Astrocyte (in vitro differentiated cells and primary cell): ENCODE results near the gene FYCO1. TPM values are rescaled to one million over a fixed set of nuclear protein-coding genes. Genes with fewer than 3 reads are reported as not detected.

ENCODE experiments used
- DNase-seq: peaks from one replicate; pipeline ENCODE4 v3.0.0-alpha.2; 2010; ENCODE audit warnings: low read depth
- FAIRE-seq: peaks from 2 replicates; lab custom pipeline; 2011; peaks lifted over from hg19 to GRCh38; lab: Jason Lieb, UNC
- H2AFZ ChIP-seq: 2 replicates; pipeline ENCODE4 v1.6.0; 2012; ENCODE audit warnings: low read depth, low read length, inconsistent platforms
- H3K27ac ChIP-seq: 2 replicates; pipeline ENCODE4 v1.5.1; 2011; ENCODE audit warnings: low read depth, low read length, inconsistent platforms
- H3K27me3 ChIP-seq: 2 replicates; pipeline ENCODE4 v1.6.0; 2011; ENCODE audit warnings: low read length, inconsistent platforms; ENCODE audit not compliant: insufficient read depth
- H3K36me3 ChIP-seq: 2 replicates; pipeline ENCODE4 v1.5.1; 2011; ENCODE audit warnings: low read length, inconsistent platforms; ENCODE audit not compliant: insufficient read depth
- H3K4me1 ChIP-seq: 2 replicates; pipeline ENCODE4 v1.5.1; 2011; ENCODE audit warnings: low read length, inconsistent platforms; ENCODE audit not compliant: insufficient read depth
- H3K4me2 ChIP-seq: 2 replicates; pipeline ENCODE4 v1.6.0; 2012; ENCODE audit warnings: low read length, inconsistent platforms
- H3K4me3 ChIP-seq: 2 replicates; pipeline ENCODE4 v1.5.1; 2011; ENCODE audit warnings: low read depth, mild to moderate bottlenecking, low read length, inconsistent platforms; ENCODE audit not compliant: insufficient read depth
- H3K79me2 ChIP-seq: 2 replicates; pipeline ENCODE4 v1.6.0; 2012; ENCODE audit warnings: mild to moderate bottlenecking, low read length, inconsistent platforms; ENCODE audit not compliant: insufficient read depth
- H3K9ac ChIP-seq: 2 replicates; pipeline ENCODE4 v1.6.0; 2012; ENCODE audit warnings: mild to moderate bottlenecking, low read length, inconsistent platforms
- H3K9me3 ChIP-seq: 2 replicates; pipeline ENCODE4 v1.5.1; 2012; ENCODE audit warnings: low read depth, mild to moderate bottlenecking, low read length, inconsistent platforms; ENCODE audit not compliant: insufficient read depth
- H4K20me1 ChIP-seq: 2 replicates; pipeline ENCODE4 v1.6.0; 2012; ENCODE audit warnings: low read length, inconsistent platforms; ENCODE audit not compliant: insufficient read depth
- H3K27ac Mint-ChIP-seq: one replicate; pipeline ENCODE4 v1.8.0; 2021; ENCODE audit warnings: mild to moderate bottlenecking, mixed read lengths; ENCODE audit not compliant: unreplicated experiment
- H3K27me3 Mint-ChIP-seq: one replicate; pipeline ENCODE4 v1.8.0; 2021; ENCODE audit warnings: low read depth, mixed read lengths; ENCODE audit not compliant: unreplicated experiment
- H3K36me3 Mint-ChIP-seq: one replicate; pipeline ENCODE4 v1.8.0; 2021; ENCODE audit warnings: low read depth, mixed read lengths; ENCODE audit not compliant: unreplicated experiment
- H3K4me1 Mint-ChIP-seq: one replicate; pipeline ENCODE4 v1.8.0; 2021; ENCODE audit warnings: low read depth, mixed read lengths; ENCODE audit not compliant: unreplicated experiment
- H3K4me3 Mint-ChIP-seq: one replicate; pipeline ENCODE4 v1.8.0; 2021; ENCODE audit warnings: mild to moderate bottlenecking, moderate library complexity, mixed read lengths; ENCODE audit not compliant: unreplicated experiment
- H3K9me3 Mint-ChIP-seq: one replicate; pipeline ENCODE4 v1.8.0; 2021; ENCODE audit warnings: mild to moderate bottlenecking, mixed read lengths; ENCODE audit not compliant: unreplicated experiment
- EZH2 ChIP-seq: IDR thresholded peaks from 2 replicates; pipeline ENCODE4 v1.6.1; 2012; ENCODE audit warnings: mild to moderate bottlenecking, low read length, inconsistent platforms; ENCODE audit not compliant: insufficient read depth
- total RNA-seq: library from RNA; stranded (reverse); gene quantifications from 2 replicates; pipeline ENCODE4 v1.2.1, GENCODE V29; 2021
- TF ChIP-seq, protein P1 (sequence below): IDR thresholded peaks from 2 replicates; pipeline ENCODE4 v1.5.1; 2011; ENCODE audit warnings: low read depth, mild to moderate bottlenecking, inconsistent platforms, low read length, moderate library complexity; ENCODE audit not compliant: insufficient read depth

FYCO1 gene
- total RNA-seq, 1 donor from 2014 or later: 19.7 TPM

DNA sequence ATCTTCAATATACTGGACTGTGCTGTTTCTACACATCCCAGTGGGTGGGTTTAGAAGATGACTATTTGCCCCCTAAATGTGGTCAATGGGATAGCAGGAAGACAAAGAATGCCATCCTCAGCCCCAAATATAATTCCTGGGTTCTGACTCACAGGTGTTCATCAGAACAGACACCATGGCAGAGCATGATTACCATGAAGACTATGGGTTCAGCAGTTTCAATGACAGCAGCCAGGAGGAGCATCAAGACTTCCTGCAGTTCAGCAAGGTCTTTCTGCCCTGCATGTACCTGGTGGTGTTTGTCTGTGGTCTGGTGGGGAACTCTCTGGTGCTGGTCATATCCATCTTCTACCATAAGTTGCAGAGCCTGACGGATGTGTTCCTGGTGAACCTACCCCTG is 49.3 kb downstream of the FYCO1 start:
- no peak for DNase-seq
- Histone ChIP-seq H3K4me1 (no peaks in the 10 kb centered on the region), H3K27me3 (no peaks in the 10 kb centered on the region), H3K4me2 (no peak overlapping the region), H3K36me3 (peaks cover 5% of the 10 kb centered on the region), H2AFZ (no peak overlapping the region), H4K20me1 (no peaks in the 10 kb centered on the region), H3K27ac (no peak overlapping the region), H3K79me2 (no peaks in the 10 kb centered on the region), H3K9me3 (no peaks in the 10 kb centered on the region), H3K9ac (no peak overlapping the region), H3K4me3 (no peak overlapping the region)
- FAIRE-seq: no peak
- H3K36me3 Mint-ChIP-seq: peaks cover 26% of the 10 kb centered on the region
- peaks cover 11% of the 10 kb centered on the region for H3K4me1 Mint-ChIP-seq
- H3K27me3 Mint-ChIP-seq: no peaks in the 10 kb centered on the region
- H3K4me3 Mint-ChIP-seq: no peak overlapping the region
- peaks cover 3% of the 10 kb centered on the region for H3K9me3 Mint-ChIP-seq
- TF ChIP-seq EZH2: no peak
- TF ChIP-seq, protein P1, sequence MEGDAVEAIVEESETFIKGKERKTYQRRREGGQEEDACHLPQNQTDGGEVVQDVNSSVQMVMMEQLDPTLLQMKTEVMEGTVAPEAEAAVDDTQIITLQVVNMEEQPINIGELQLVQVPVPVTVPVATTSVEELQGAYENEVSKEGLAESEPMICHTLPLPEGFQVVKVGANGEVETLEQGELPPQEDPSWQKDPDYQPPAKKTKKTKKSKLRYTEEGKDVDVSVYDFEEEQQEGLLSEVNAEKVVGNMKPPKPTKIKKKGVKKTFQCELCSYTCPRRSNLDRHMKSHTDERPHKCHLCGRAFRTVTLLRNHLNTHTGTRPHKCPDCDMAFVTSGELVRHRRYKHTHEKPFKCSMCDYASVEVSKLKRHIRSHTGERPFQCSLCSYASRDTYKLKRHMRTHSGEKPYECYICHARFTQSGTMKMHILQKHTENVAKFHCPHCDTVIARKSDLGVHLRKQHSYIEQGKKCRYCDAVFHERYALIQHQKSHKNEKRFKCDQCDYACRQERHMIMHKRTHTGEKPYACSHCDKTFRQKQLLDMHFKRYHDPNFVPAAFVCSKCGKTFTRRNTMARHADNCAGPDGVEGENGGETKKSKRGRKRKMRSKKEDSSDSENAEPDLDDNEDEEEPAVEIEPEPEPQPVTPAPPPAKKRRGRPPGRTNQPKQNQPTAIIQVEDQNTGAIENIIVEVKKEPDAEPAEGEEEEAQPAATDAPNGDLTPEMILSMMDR: no peak
- no peak overlapping the region for H3K27ac Mint-ChIP-seq

GRCh38 chr3:45944830-45945620 is 50.6 kb downstream of the FYCO1 start:
- peaks cover 23% of the 10 kb centered on the region for H3K36me3 Mint-ChIP-seq

More at GRCh38 chr3:45944830-45945620, 50.6 kb downstream of the FYCO1 start:
- Histone ChIP-seq H3K4me2 (no peak overlapping the region), H4K20me1 (no peaks in the 10 kb centered on the region), H3K27me3 (no peaks in the 10 kb centered on the region), H3K4me1 (no peaks in the 10 kb centered on the region), H3K36me3 (peaks cover 5% of the 10 kb centered on the region), H3K9me3 (no peaks in the 10 kb centered on the region), H3K79me2 (no peaks in the 10 kb centered on the region), H2AFZ (no peak overlapping the region), H3K4me3 (no peak overlapping the region), H3K9ac (no peak overlapping the region), H3K27ac (no peak overlapping the region)
- H3K27me3 Mint-ChIP-seq: no peaks in the 10 kb centered on the region
- peaks cover 11% of the 10 kb centered on the region for H3K4me1 Mint-ChIP-seq
- DNase-seq (no peak), FAIRE-seq (no peak)
- peaks cover 3% of the 10 kb centered on the region for H3K9me3 Mint-ChIP-seq
- no peak overlapping the region for H3K4me3 Mint-ChIP-seq
- no peak for TF ChIP-seq EZH2
- TF ChIP-seq, protein P1: no peak
- H3K27ac Mint-ChIP-seq: no peak overlapping the region
